ENCODE measurements around the gene CIDEC.
A peak's percentile ranks its signal among the peaks of the same experiment; 100 is the strongest.
"Not testable (repeated sequence)": the region's sequence is repeated elsewhere in the genome, so short reads cannot be mapped to it uniquely, and the experiment has no call there.

The CIDEC gene

DNA sequence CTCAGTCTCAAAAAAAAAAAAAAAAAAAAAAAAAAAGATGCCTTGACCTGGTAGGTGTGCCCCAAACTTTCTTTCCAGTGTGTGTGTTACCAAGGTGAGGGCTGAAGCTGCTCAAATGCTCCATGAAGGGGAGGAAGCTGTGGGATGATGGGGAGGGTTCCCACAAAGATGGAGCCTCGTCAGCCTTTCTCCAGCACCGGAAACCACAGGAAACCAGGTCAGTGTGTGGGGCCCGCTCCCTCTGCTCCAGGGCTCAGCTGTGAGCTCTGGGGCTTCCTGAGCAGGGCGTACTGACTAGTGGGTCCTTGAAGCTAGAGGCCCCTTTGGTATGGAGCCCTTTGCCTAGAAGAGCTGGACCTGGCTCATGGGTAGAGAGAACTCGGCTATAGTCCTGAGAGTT lies 21.9 kb upstream of the CIDEC start:
- no peak for DNase-seq

DNA sequence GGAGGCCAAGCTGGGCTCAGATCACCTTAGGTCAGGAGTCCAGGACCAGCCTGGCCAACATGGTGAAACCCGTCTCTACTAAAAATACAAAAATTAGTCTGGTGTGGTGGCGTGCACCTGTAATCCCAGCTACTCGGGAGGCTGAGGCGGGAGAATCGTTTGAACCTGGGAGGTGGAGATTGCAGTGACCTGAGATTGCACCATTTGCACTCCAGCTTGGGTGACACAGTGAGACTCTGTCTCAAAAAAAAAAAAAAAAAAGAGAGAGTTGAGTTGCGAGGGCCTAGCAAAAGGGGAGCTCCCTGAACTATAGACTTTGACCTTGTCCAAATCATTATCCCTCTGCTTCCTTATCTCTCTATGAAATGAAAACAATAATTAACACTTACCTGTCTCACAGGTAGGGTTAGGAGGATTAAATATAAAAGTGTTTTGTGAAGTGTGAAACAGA lies 20.9 kb upstream of the CIDEC start:
- not testable (repeated sequence) for DNase-seq

DNA sequence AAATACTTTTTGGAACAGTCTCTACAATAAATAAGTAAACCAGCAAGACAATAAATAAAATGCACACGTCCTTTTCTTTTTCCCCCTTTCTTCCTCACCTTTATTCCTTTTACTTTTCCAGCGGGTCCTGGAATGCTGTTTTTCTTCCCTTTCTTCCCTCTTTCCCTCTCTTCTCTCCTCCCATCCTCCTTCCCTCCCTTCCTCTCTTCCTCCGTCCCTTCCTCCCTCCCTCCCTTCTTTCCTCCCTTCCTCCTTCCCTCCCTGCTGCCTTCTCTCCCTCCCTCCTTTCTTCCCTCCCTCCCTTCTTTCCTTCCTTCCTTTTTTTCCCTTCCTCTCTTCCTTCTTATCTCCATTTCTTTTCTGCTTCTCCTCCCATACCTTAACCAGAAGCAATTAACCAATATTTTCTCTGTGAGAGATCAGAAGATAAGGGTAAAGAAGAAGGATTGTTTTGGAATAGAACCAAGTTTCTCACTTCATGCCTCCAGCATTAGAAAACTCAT lies 19.3 kb upstream of the CIDEC start:
- no peak for DNase-seq

DNA sequence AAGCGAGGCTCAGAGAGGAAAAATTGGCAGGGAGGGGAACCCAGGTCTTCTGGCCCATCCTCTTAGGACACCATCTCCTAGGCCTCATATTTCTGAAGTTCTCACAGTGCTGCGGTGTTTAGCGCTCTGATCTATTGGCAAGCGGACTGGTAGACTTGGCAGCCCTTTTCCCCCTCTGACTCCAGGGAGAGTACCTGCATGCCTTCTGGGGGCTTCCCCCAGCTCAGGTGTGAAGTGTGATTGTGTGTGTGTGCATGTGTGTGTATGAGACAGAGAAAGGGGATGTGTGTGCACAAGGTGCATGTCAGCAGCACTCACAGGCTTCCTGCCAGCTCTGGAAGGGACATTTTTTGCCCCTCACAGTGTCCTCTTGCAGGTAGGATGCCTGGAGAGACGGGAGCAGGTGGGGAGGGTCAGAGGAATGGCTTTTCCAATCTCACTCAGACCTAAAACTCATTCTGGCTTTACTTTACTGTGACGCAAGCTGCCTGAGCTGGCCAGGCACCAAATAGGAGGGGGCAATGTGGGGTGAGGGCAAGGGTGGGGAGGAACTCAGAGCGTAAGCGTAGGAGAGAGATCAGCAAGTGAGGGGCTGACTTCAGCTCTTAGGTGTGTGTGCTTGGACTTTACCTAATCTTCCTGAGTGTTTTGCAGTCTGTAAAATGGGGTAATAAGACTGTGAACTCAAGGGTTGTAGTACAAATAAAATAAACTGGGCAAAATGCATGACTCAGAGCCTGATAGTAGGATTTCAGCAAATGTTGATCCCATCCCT lies 18.6 kb upstream of the CIDEC start:
- DNase-seq, result no peak

DNA sequence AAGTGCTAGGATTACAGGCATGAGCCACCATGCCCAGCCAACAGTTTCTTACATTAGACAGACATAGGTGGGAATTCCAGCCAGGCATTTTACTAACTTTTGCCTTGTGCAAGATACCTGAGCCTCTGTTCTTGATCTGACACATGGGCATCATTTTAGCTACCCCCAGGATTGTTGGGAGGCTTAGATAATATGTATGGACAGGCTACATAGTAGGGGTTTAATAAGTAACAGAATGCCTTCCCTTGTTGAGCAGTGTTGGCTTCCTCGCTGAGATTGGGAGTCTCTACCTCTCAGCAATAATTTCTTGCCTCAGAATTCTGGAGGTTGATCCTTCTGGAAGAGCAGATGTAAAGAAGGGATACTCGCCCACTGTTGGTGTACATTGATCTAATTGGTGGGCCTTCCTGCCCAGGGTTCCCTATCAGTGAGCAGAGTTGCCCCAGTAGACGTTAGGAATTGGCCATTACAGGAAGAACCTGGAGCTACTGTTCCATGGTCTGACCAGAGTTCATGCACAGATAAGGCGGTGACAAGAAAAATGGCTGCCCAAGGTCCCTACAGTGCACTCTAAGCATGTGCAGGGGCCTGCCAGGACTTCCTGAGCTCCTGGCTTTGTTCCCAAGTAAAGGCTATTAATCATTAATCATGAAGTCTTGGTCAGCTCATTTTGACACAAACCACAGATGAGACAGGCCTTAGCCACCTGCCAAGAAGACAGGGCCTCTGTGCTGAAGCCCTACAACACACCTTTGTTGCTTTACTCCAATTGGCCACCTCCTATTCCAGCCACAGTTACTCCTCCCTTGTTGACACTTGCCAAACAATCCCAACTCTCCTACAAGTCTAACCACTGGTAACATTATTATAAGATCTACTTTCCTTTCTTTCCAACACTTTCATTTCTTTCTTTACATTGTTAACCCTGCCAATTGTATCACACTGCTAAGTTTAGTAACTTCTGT lies 17.6 kb upstream of the CIDEC start:
- DNase-seq, result no peak

DNA sequence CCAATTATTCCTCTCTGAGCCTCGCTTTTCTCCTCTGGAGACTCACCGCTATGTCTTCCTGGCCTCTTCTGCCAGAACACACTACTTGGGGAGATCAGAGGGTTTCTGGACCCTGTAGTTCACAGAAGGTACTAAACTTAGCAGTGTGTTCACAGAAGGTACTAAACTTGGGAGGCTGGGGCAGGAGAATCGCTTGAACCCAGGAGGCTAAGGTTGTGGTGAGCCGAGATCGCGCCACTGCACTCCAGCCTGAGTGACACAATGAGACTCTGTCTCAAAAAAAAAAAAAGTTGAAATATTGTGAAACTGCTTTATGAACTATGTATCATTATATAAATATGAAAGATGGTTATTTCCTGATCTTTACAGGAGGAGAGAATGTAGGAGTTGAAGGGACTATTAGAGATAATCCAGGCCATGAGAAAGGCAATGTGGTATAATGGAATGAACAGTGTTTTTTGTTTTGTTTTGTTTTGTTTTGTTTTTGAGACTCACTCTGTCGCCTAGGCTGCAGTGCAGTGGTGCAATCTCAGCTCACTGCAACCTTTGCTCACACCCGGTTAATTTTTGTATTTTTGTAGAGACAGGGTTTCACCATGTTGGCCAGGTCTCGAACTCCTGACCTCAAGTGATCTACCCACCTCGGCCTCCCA lies 16.8 kb upstream of the CIDEC start:
- DNase-seq, result not testable (repeated sequence)

DNA sequence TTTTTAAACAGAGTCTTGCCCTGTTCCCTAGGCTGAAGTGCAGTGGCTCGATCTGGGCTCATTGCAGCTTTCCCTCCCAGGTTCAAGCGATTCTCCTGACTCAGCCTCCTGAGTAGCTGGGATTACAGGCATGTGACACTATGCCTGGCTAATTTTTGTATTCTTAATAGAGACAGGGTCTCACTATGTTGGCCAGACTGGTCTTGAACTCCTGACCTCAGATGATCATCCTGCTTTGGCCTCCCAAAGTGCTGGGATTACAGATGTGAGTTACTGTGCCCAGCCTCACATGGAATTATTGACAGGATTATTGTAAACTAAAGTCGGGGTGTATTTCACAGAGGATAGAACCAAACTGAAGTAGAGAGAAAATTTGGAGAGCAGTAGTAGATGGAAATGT lies 15.7 kb upstream of the CIDEC start:
- not testable (repeated sequence) for DNase-seq

DNA sequence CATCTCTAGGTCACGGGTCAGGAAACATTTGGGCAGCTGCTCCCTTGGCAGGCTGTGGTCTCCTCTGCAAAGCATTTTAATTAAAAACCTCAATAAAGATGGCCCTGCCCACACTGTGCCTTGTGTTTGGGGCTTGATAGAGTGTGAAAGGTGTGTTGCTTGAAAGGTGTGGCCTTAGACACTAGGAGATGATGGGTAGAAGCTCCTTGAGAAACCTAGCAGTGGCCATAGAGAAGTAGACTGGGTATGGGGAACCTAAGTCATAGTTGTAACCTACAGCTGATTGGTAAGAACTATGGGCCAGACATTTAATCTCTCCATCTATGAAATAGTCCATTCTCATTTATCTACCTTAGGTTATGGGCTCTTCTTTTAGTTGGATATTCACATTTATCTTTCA lies 13.7 kb upstream of the CIDEC start:
- DNase-seq, result no peak

DNA sequence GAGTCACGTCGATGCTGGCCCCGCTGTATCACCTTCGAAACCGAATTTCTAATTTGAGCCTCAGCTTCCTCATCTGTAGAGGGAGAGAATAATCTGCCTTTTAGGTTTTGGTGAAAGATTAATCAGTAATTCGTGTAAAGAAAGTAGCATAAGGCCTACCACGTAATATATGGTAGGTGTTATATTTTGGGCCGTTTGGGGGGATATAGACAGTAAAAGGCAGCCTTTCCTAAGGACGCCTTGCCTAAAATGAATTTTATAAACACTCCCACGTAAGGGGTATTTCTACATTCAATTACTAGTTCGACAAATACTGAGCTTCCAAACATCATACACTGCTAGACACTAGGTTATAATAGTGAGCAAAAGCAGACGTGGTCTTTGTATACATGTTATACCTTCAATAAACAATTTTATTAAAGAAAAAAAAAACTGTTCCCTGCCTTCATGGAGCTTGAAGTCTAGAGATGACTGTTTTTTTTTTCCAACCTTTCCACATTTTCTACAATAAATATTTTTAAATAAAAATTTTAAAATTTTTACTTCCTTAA lies 11.1 kb upstream of the CIDEC start:
- no peak for DNase-seq

DNA sequence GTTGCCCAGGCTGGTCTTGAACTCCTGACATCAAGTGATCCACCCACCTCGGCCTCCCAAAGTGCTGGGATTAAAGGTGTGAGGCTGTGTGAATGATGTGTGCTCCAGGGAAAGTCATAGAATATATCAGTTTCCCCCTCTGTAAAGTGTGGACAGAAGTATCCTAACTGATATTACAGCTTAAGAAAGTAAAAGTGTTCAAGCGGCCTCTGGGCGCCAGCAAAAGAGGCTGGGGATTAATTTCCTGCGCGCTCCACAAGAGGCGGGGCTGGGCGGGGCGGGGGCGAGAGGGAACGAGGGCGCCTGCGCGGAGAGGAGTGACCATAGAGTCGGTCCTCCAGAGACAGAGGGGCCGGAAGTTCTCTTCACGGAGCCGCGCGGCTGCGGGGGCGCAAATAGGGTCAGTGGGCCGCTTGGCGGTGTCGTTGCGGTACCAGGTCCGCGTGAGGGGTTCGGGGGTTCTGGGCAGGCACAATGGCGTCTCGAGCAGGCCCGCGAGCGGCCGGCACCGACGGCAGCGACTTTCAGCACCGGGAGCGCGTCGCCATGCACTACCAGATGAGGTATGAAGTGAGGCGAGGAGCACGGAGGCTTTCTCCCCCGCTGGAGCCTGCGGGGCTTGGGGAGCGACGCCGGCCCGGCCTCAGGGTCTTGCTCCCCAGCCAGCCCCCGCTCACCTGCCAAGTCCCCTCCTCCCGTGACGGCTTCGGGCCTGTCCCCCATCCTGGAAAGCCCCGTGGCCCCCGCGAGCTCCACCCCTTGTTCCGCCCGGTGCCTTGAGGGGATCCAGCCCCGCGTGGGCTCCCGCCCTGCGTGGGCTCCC lies 10.4 kb upstream of the CIDEC start, which contains the start of gene JAGN1:
JAGN1 (plus strand) TSS at position 362 of the 823 bp plus-strand sequence; CDS start at position 475, 113 bp downstream.
- DNase-seq, result peak; percentile 94

DNA sequence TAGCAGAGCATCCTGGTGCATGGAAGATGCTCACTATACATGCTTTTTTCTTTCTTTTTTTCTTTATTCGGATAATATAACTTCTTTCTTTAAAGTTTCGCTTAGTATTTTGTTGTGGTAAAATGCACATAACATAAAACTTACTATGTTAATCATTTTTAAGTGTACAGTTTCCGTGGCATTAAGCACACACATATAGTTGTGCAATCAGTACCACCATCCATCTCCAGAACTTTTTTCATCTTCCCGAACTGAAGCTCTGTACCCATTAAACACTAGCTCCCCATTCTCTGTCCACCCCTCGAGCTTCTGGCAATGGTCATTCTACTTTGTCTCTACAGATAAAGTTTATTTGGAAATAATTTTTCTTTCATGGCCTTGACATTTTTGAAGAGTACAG lies 9.4 kb upstream of the CIDEC start:
- no peak for DNase-seq

DNA sequence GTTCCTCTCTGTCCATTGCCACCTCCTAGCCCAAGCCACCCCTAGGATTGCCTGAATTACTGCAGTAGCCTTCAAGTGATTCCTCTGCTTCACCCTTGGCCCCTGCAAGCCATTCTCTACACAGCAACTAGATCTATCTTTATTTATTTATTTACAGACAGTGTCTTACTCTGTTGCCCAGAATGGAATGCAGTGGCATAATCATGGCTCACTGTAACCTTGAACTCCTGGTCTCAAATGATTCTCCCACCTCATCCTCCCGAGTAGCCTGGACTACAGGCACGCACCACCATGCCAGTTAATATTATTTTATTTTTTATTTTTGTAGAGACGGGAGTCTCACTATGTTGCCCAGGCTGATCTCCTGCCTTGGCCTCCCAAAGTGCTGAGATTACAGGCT lies 8.5 kb upstream of the CIDEC start:
- no peak for DNase-seq

DNA sequence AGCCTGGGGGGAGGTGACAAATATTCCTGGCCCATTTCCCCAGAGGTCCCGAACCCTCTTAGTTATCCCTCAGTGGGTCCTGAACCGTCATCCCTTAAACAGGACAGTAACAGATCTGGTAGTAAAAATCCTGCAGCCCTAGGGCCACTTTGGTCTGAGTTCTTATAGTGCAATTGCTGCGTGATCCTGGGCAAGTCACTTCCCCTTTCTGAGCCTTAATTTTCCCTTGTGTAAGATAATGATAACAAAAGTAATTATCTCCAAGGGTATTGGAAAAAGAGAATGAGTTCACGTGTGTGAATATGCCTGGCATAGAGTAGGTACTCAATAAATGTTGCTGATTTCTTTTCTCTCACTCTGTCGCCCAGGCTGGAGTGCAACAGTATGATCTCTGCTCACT lies 7.4 kb upstream of the CIDEC start:
- no peak for DNase-seq

DNA sequence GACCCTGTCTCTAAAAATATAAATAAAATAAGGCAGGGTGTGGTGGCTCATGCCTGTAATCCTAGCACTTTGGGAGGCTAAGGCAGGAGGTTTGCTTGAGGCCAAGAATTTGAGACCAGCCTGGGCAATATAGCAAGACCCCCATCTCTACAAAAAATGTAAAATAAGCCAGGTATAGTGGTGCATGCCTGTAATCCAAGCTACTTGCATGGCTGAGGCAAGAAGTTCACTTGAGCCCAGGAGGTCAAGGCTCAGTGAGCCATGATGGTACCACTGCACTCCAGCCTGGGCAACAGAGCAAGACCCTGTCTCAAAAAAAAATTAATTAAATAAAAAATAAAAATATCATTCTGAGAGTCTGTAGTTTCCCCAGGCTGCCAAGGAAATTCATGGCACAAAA lies 6.3 kb upstream of the CIDEC start:
- no peak for DNase-seq

DNA sequence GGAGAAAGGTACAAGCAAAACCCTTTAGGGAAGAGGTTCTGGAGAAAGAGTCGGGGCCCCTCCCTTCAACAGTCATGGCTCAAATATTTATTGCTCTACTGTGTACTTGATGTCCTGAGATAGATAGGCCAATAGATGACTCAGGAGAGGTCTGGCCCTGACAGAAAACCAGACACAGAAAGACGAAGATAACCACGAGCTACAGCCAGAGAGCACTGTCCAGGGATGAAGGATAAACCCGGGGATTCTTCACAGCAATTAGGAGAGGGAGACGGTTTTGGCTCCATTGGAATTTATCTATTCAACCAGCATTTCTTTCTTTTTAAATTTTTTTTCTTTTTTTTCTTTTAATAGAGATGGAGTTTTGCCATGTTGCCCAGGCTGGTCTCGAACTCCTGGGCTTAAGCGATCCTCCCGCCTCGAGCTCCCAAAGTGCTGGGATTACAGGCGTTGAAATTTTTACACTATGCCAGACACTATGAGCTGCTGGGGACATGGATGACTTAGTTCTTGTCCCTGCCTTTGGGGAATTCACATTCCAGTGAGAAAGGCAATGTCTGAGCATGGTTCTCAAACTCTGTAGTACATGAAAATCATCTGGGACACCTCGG lies 4.6 kb upstream of the CIDEC start:
- DNase-seq, result no peak

DNA sequence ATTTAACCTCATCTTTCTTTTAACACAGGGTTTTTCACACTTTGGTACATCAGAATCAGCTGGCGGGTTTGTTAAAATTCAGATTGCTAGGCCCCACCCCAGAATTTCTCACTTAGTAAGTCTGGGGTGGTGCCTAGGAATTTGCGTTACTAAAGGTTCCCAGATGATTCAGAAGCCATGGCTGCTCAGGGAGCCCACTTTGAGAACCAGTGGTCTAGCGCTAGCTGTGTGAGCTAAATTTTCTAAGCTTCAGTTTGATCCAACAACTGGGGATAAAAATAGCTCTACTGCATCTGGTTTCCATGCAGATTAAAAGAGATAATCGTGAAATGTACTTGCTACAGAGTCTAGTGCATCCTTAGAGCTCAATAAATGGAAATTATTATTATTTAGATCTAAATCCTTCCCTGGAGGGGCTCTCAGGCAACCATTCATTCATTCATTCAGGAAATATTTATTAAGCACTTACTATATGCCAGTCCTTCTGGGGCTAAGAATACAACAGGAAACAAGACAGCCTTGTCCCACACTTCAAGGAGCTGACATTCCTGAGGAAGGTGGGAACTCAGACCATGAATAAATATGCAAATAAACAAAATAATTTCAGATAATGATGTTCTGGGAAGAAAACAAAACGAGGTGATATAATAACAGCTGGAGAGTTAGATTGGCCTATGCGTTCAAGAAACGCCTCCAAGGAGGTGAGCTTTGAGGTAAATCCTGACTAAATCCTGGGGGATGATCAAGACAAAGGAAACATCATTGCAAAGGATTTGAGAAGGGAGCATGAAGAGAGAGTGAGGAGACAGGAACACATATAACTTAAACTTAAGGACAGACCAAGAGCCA lies 3.9 kb upstream of the CIDEC start:
- no peak for DNase-seq

DNA sequence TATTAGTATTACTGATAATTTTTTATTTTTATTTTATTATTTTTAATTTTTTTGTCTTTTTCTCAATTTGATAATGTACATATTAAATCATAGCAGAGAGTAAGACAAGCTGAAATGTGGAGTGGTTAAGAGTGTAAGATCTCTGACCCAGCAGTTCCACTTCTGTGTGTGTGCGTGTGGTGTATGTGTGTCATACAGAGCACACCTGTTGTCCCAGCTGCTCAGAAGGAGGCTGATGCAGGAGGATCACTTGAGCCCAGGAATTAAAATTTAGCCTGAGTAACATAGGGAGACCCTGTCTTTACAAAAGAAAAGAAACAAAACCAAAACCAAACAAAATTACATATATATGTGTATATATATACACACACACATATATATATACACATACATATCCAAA lies 1.4 kb upstream of the CIDEC start:
- no peak for DNase-seq

DNA sequence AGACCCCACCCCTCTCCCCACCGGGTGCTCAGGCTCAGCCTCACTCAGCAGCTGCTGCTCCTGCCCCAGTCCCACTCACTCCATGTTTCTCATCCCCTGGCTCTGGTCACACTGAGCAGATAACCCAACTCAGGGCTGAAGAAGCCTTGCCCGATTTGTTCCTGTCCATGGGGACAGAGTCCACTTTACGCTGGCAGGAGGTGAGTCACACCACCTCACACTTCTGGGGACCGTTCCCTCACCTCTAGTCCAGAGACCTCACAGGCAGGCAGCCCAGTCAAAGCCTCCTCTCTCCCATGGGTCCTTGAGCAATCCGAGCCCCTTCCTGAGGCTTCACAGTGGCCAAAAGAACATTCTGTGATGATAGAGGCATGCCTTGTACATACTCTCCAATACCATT lies 1.4 kb downstream of the CIDEC start:
- no peak for DNase-seq

DNA sequence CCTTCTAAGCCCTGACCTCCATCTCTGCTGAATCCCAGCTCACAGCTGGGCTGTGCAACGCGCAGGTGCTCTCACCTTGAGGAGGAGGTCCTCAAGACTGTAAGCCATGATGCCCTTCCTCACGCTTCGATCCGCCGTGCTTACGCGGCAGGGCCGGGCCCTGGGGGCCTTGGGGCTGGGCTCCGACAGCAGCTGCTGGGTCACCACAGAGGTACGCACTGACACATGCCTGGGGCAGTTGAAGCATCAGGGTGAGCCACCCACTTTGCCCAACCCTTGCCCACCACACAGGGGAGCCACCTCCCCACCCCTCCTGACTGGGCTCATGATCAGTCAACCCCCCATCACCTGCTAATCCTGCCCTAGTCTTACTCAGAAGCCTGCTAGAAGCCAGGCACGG lies 3.1 kb downstream of the CIDEC start:
- DNase-seq, result no peak

DNA sequence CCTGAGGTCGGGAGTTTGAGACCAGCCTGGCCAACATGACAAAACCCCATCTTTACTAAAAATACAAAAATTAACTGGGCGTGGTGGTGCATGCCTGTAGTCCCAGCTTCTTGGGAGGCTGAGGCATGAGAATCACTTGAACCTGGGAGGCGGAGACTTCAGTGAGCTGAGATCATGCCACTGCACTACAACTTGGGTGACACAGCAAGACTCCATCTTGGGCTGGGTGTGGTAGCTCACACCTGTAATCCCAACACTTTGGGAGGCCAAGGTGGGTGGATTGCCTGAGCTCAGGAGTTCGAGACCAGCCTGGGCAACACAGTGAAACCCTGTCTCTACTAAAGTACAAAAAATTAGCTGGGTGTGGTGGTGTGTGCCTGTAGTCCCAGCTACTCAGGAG lies 3.8 kb downstream of the CIDEC start:
- not testable (repeated sequence) for DNase-seq

All from right hindlimb (tissue), 1 donor.